Activated naive CD4-positive, alpha-beta T cell treated with anti-CD3 and anti-CD28 coated beads, Interleukin-2, amount 50 U/mL, for 16 hours (primary cell): ENCODE data around the gene ATRNL1.
"Not testable (repeated sequence)": the region's sequence is repeated elsewhere in the genome, so short reads cannot be mapped to it uniquely, and the experiment has no call there.

Source experiments
- DNase-seq: peaks from one replicate; pipeline ENCODE4 v3.0.0-alpha.2; 2020

The ATRNL1 gene

GRCh38 chr10:115772606-115773005 is 679.4 kb downstream of the ATRNL1 start:
- DNase-seq, result no peak

- no peak for DNase-seq
Measured at GRCh38 chr10:115773832-115774231, 680.7 kb downstream of the ATRNL1 start.

GRCh38 chr10:115774721-115775120 is 681.6 kb downstream of the ATRNL1 start:
- no peak for DNase-seq

- no peak for DNase-seq
Measured at GRCh38 chr10:115777646-115778045, 684.5 kb downstream of the ATRNL1 start.

- DNase-seq, result no peak
Measured at GRCh38 chr10:115790220-115790619, 697.1 kb downstream of the ATRNL1 start.

GRCh38 chr10:115795964-115796363 is 702.8 kb downstream of the ATRNL1 start:
- DNase-seq, result no peak

- no peak for DNase-seq
Measured at GRCh38 chr10:115801457-115801856, 708.3 kb downstream of the ATRNL1 start.

GRCh38 chr10:115801992-115802391 is 708.8 kb downstream of the ATRNL1 start:
- DNase-seq, result no peak

GRCh38 chr10:115802911-115803310 is 709.7 kb downstream of the ATRNL1 start:
- no peak for DNase-seq

GRCh38 chr10:115814542-115814941 is 721.4 kb downstream of the ATRNL1 start:
- no peak for DNase-seq

- no peak for DNase-seq
Measured at GRCh38 chr10:115818012-115818411, 724.8 kb downstream of the ATRNL1 start.

GRCh38 chr10:115826396-115826795 is 733.2 kb downstream of the ATRNL1 start:
- no peak for DNase-seq

- no peak for DNase-seq
Measured at GRCh38 chr10:115827231-115828009, 734.3 kb downstream of the ATRNL1 start.

GRCh38 chr10:115828182-115828581 is 735.0 kb downstream of the ATRNL1 start:
- DNase-seq, result not testable (repeated sequence)

GRCh38 chr10:115829521-115830205 is 736.5 kb downstream of the ATRNL1 start:
- no peak for DNase-seq

GRCh38 chr10:115830265-115830970 is 737.3 kb downstream of the ATRNL1 start:
- DNase-seq, result no peak

GRCh38 chr10:115831016-115831415 is 737.9 kb downstream of the ATRNL1 start:
- no peak for DNase-seq

GRCh38 chr10:115833119-115833518 is 740.0 kb downstream of the ATRNL1 start:
- DNase-seq, result no peak

- DNase-seq, result no peak
Measured at GRCh38 chr10:115844591-115844990, 751.4 kb downstream of the ATRNL1 start.

GRCh38 chr10:115845921-115846320 is 752.8 kb downstream of the ATRNL1 start:
- DNase-seq, result no peak

GRCh38 chr10:115846528-115846927 is 753.4 kb downstream of the ATRNL1 start:
- no peak for DNase-seq

- no peak for DNase-seq
Measured at GRCh38 chr10:115849197-115849596, 756.0 kb downstream of the ATRNL1 start.

GRCh38 chr10:115850666-115851065 is 757.5 kb downstream of the ATRNL1 start:
- DNase-seq, result no peak

GRCh38 chr10:115851695-115852094 is 758.5 kb downstream of the ATRNL1 start:
- DNase-seq, result no peak
